ENCODE data around the gene PRX.

Gene PRX

GRCh38 chr19:40379446-40380198, 33.6 kb downstream of the PRX start:
- DNase-seq, result no peak
- no peak for TF ChIP-seq CTCF (IDR thresholded peaks at IDR 0.05)
- H3K36me3 ChIP-seq, result peaks cover 11 to 65% (median 54%) of the 10 kb centered on the region in 3 donors
- intact Hi-C loops (cut with DNase I; ENCODE audit: low total_unique reads), result no loop called here
- H3K27ac ChIP-seq, result no peak overlapping the region
- H3K4me1 ChIP-seq, result no peaks in the 10 kb centered on the region
- H3K27me3 ChIP-seq, result no peaks in the 10 kb centered on the region
- no peaks in the 10 kb centered on the region for H3K9me3 ChIP-seq
- no peak overlapping the region for H3K4me3 ChIP-seq

GRCh38 chr19:40378509-40378908, 34.7 kb downstream of the PRX start:
- H3K4me1 ChIP-seq, result no peaks in the 10 kb centered on the region
- DNase-seq, result no peak
- TF ChIP-seq CTCF (IDR thresholded peaks at IDR 0.05), result no peak
- no peaks in the 10 kb centered on the region for H3K27me3 ChIP-seq
- no peaks in the 10 kb centered on the region for H3K9me3 ChIP-seq
- no peak overlapping the region for H3K27ac ChIP-seq
- intact Hi-C loops (cut with DNase I; ENCODE audit: low total_unique reads), result no loop called here
- peaks cover 11 to 77% (median 65%) of the 10 kb centered on the region in 3 donors for H3K36me3 ChIP-seq
- no peak overlapping the region for H3K4me3 ChIP-seq

GRCh38 chr19:40377876-40378385, 35.2 kb downstream of the PRX start:
- Histone ChIP-seq H3K4me1 (no peaks in the 10 kb centered on the region), H3K9me3 (no peaks in the 10 kb centered on the region), H3K36me3 (peaks cover 13 to 82% (median 71%) of the 10 kb centered on the region in 3 donors), H3K4me3 (no peak overlapping the region), H3K27ac (no peak overlapping the region), H3K27me3 (no peaks in the 10 kb centered on the region)
- intact Hi-C loops (cut with DNase I; ENCODE audit: low total_unique reads), result no loop called here
- DNase-seq, result no peak
- TF ChIP-seq CTCF (IDR thresholded peaks at IDR 0.05), result no peak

GRCh38 chr19:40376286-40376862, 36.8 kb downstream of the PRX start:
- no peak for DNase-seq
- no peaks in the 10 kb centered on the region for H3K9me3 ChIP-seq
- intact Hi-C loops (cut with DNase I; ENCODE audit: low total_unique reads), result no loop called here
- no peaks in the 10 kb centered on the region for H3K27me3 ChIP-seq
- peaks cover 25 to 98% (median 86%) of the 10 kb centered on the region in 3 donors for H3K36me3 ChIP-seq
- no peak overlapping the region for H3K27ac ChIP-seq
- no peaks in the 10 kb centered on the region for H3K4me1 ChIP-seq
- no peak for TF ChIP-seq CTCF (IDR thresholded peaks at IDR 0.05)
- no peak overlapping the region for H3K4me3 ChIP-seq

- H3K36me3 ChIP-seq, result peaks cover 41 to 98% (median 91%) of the 10 kb centered on the region in 3 donors
- intact Hi-C loops (cut with DNase I; ENCODE audit: low total_unique reads), result no loop called here
- H3K27me3 ChIP-seq, result no peaks in the 10 kb centered on the region
- TF ChIP-seq CTCF (IDR thresholded peaks at IDR 0.05), result no peak
- H3K4me1 ChIP-seq, result no peaks in the 10 kb centered on the region
- no peaks in the 10 kb centered on the region for H3K9me3 ChIP-seq
- no peak overlapping the region for H3K27ac ChIP-seq
- no peak for DNase-seq
- no peak overlapping the region for H3K4me3 ChIP-seq
Observed at GRCh38 chr19:40374084-40374483, 39.1 kb downstream of the PRX start.
